Spleen (tissue), 11 donors: ENCODE results near the gene UGCG. TPM values are rescaled to one million over a fixed set of nuclear protein-coding genes. Genes with fewer than 3 reads are reported as not detected.

ENCODE experiments used
- DNase-seq: peaks from one replicate; pipeline ENCODE4 v3.0.0-alpha.2; 2020
- H3K27ac ChIP-seq, 8 donors: fragments of 200-600 bp; sonication (generic) in 7 of 8; 1 replicate in 4 of 8; 2 replicates in 4 of 8; pipeline versions ENCODE4 v1.5.0 to v1.8.0; 2016 to 2021; ENCODE audit warnings: inconsistent platforms in 4 of 8, mild to moderate bottlenecking in 4 of 8, moderate library complexity in 1 of 8
- H3K27me3 ChIP-seq, 7 donors: fragments of 200-600 bp; sonication (generic) in 6 of 7; replicated peaks in 1 of 7; 1 replicate in 4 of 7; 2 replicates in 3 of 7; pipeline versions ENCODE4 v1.5.0 to v1.8.0; 2016 to 2021; ENCODE audit warnings: inconsistent platforms in 3 of 7, mild to moderate bottlenecking in 1 of 7
- H3K36me3 ChIP-seq, 6 donors: fragments of 200-600 bp; sonication (generic) in 5 of 6; 1 replicate in 4 of 6; 2 replicates in 2 of 6; pipeline versions ENCODE4 v1.5.0 to v1.8.0; 2016 to 2021; ENCODE audit warnings: inconsistent platforms in 2 of 6
- H3K4me1 ChIP-seq, 6 donors: fragments of 200-600 bp; sonication (generic) in 5 of 6; 1 replicate in 3 of 6; 2 replicates in 3 of 6; pipeline versions ENCODE4 v1.5.0 to v1.8.0; 2016 to 2021; ENCODE audit warnings: inconsistent platforms in 3 of 6
- H3K4me3 ChIP-seq, 8 donors: fragments of 200-600 bp; sonication (generic) in 7 of 8; 1 replicate in 4 of 8; 2 replicates in 4 of 8; pipeline versions ENCODE4 v1.5.0 to v1.8.0; 2016 to 2021; ENCODE audit warnings: inconsistent platforms in 4 of 8, mild to moderate bottlenecking in 4 of 8, moderate library complexity in 2 of 8
- H3K9me3 ChIP-seq, 8 donors: fragments of 200-600 bp; sonication (generic) in 7 of 8; 1 replicate in 4 of 8; 2 replicates in 4 of 8; pipeline versions ENCODE4 v1.5.0 to v1.8.0; 2016 to 2021; ENCODE audit warnings: inconsistent platforms in 4 of 8
- CTCF ChIP-seq, 11 experiments: fragments of 200-600 bp in 7 of 11; fragments of 450-650 bp in 4 of 11; sonication (generic) in 4 of 11; IDR thresholded peaks in 8 of 11; conservative IDR thresholded peaks in 3 of 11; 1 replicate in 7 of 11; 2 replicates in 4 of 11; pipeline versions ENCODE4 v1.4.0 to v1.8.0; 2016 to 2021; ENCODE audit warnings: antibody characterized with exemption in 11 of 11, inconsistent platforms in 4 of 11, mild to moderate bottlenecking in 1 of 11
- POLR2A ChIP-seq, 3 donors: fragments of 450-650 bp; IDR thresholded peaks; one replicate each; pipeline ENCODE4 v1.5.1; 2017; ENCODE audit warnings: antibody characterized with exemption in 3 of 3, mild to moderate bottlenecking in 1 of 3
- POLR2AphosphoS5 ChIP-seq, 3 donors: sonication (generic); formaldehyde crosslinking; IDR thresholded peaks; one replicate each; pipeline ENCODE4 v1.5.1; 2017; ENCODE audit warnings: antibody characterized with exemption in 3 of 3
- WGBS, 5 donors: extraction: QIAGEN DNeasy Blood & Tissue Kit in 3 of 5; methylation state at CpG; one replicate each; pipeline versions ENCODE4 v1.1.5 to v1.1.7; 2013 to 2018; 5-methylcytosine and 5-hydroxymethylcytosine counted together
- intact Hi-C: fragments of 100-400 bp; cut with DNase I; formaldehyde crosslinking; loops from one replicate; pipeline ENCODE4 v1.15.0; 2023; ENCODE audit warnings: low total_unique reads
- polyA plus RNA-seq, 3 donors: library from polyadenylated mRNA; stranded (reverse); fragments of 200-250 nt; gene quantifications; one replicate each; pipeline ENCODE4 v1.2.1, GENCODE V29; 2013
- total RNA-seq, 7 donors: library from RNA; depleted of rRNA in 3 of 7; stranded (reverse); fragments of >200 nt in 3 of 7; fragmentation: NEBNext Ultra II Directional in 4 of 7; extraction: Animal tissue kit (Norgen Biotek cat#: 25700) in 4 of 7; gene quantifications; one replicate each; pipeline versions ENCODE4 v1.1.0 to v1.2.1, GENCODE V29; 2016 to 2021
- donor health status: healthy with polysubstance abuse.
- donor health status: DM: no; HTN: no; CAD: no; lungs with moderate emphysema.
- donor health status: DM: no; HTN: no; CAD: no.
- donor health status: Bipolar disorder and iron deficiency.
- donor health status: healthy.
- donor health status: DM: no; HTN: no; CAD: no.
- donor health status: DM: yes; HTN: yes; CAD: no.

Gene UGCG
- total and polyA plus RNA-seq, 10 donors = 18.1 to 178 (median 80.8) TPM

DNA sequence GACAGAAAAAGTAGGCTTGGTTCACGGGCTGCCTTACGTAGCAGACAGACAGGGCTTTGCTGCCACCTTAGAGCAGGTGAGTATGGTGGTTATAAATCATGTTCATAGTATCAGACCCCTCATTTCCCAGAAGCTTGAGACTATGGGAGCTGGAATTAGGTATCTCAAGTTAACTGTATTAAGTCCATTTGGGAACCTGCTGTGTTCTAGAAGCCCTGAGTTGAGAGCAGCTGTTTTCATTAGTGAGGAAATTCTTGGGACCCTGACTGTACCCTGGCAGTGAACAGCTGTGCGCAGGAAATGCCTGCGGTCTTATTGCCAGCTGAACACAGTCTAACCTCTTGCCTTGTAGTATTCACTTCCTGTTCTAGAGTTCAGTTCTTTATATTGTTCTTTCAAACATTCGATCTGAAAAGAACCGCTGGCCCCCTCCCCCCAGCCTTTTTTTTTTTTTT lies 29.8 kb downstream of the UGCG start:
- TF ChIP-seq POLR2A (IDR thresholded peaks at IDR 0.05) = no peak
- TF ChIP-seq POLR2AphosphoS5 (IDR thresholded peaks at IDR 0.05) = peak in 1 of 3 donors; percentile 92
- Histone ChIP-seq H3K4me1 (peaks cover 32 to 87% (median 64%) of the 10 kb centered on the region in 6 donors), H3K27me3 (no peaks in the 10 kb centered on the region), H3K4me3 (peak overlapping the region in 1 of 8 donors; percentile 36), H3K36me3 (peaks cover 0 to 87% (median 36%) of the 10 kb centered on the region in 6 donors), H3K9me3 (no peaks in the 10 kb centered on the region), H3K27ac (peak overlapping the region; percentile 62 to 89 (median 81))
- WGBS, 5 donors = 12 to 17% (median 13%) methylated on average over 6 of the region's 6 CpGs
- intact Hi-C loops = no loop called here
- peak; percentile 92 for DNase-seq

DNA sequence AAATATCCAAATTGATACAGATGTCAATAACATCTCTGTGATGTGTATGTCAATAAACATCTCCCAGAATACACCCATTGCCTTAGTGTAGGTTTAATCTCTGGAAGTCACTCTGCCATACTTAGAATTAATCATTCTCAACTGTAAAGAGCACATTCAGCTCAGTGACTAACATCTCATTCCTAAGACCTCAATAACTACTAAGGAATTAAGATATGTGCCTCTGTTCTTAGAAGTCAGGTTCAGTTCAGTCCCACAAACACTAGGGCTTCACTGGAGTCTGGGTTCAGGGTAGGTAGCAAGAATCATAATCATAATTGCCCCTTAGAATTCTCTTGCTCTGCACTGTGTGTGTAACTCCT lies 31.7 kb downstream of the UGCG start:
- H3K27me3 ChIP-seq = no peaks in the 10 kb centered on the region
- no peak for DNase-seq
- intact Hi-C loops = no loop called here
- H3K4me1 ChIP-seq = peaks cover 32 to 74% (median 51%) of the 10 kb centered on the region in 6 donors
- TF ChIP-seq POLR2A (IDR thresholded peaks at IDR 0.05) (no peak), POLR2AphosphoS5 (IDR thresholded peaks at IDR 0.05) (no peak)
- no peak overlapping the region for H3K4me3 ChIP-seq
- peaks cover 0 to 87% (median 53%) of the 10 kb centered on the region in 6 donors for H3K36me3 ChIP-seq
- no peaks in the 10 kb centered on the region for H3K9me3 ChIP-seq
- H3K27ac ChIP-seq = peak overlapping the region in 7 of 8 donors; percentile 3 to 89 (median 83)

DNA sequence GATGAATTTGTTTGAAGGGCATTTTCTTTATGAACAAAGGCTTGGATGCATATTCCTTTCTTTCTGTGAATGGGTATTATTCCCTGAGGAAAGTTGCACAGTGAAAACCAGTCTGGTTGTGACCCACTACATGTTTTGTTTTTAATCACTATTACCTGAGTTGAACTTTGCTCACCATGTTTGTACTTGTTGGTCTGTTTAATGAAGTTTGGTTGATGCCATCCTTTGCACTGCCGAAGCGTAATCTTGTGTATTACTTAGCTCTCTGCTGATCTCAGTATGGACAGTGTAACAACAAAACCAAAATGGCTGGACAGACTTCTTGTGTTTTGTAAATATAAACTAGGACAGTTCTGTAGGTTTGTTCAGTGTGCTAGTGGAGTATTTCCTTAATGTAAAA lies 38.1 kb downstream of the UGCG start:
- no peaks in the 10 kb centered on the region for H3K9me3 ChIP-seq
- no peak for DNase-seq
- intact Hi-C loops = no loop called here
- H3K36me3 ChIP-seq = peaks cover 0 to 69% (median 54%) of the 10 kb centered on the region in 6 donors
- peak overlapping the region in 4 of 8 donors; percentile 81 to 86 (median 84) for H3K27ac ChIP-seq
- WGBS, 5 donors = 96 to 100% (median 100%) methylated on average over 2 of the region's 2 CpGs
- H3K4me1 ChIP-seq = peaks cover 24 to 62% (median 30%) of the 10 kb centered on the region in 6 donors
- H3K27me3 ChIP-seq = no peaks in the 10 kb centered on the region
- H3K4me3 ChIP-seq = no peak overlapping the region
- TF ChIP-seq POLR2AphosphoS5 (IDR thresholded peaks at IDR 0.05) = no peak
- no peak for TF ChIP-seq POLR2A (IDR thresholded peaks at IDR 0.05)
- no peak for TF ChIP-seq CTCF (IDR thresholded peaks at IDR 0.05 in 8 of 11, conservative IDR thresholded peaks at IDR 0.05 in 3 of 11)

- TF ChIP-seq POLR2AphosphoS5 (IDR thresholded peaks at IDR 0.05) = no peak
- no peak for TF ChIP-seq CTCF (IDR thresholded peaks at IDR 0.05 in 8 of 11, conservative IDR thresholded peaks at IDR 0.05 in 3 of 11)
- TF ChIP-seq POLR2A (IDR thresholded peaks at IDR 0.05) = no peak
- H3K4me3 ChIP-seq = no peak overlapping the region
Measured at GRCh38 chr9:111936391-111936790, 39.8 kb downstream of the UGCG start.

DNA sequence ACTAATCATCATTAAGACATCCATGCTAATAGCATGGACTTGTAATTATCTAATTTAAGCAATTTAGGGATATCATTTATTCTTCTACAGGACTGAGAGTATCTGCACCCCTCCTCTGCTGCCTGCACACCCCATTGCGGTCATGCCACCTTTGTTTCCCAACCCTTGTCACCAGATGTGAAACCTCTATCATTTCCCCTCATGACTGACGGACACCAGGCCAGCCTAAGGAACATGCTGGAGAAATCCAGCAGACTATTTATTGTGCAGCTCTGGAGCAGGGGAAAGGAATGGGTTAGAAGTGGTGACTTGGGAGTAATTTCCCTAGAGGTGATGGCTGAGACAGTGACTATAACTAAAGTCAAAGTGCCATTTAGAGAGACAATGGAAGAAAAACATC lies 40.7 kb downstream of the UGCG start:
- H3K4me1 ChIP-seq = peaks cover 24 to 58% (median 28%) of the 10 kb centered on the region in 6 donors

More at GRCh38 chr9:111936391-111936790, 39.8 kb downstream of the UGCG start:
- DNase-seq = no peak
- Histone ChIP-seq H3K27me3 (no peaks in the 10 kb centered on the region), H3K9me3 (no peaks in the 10 kb centered on the region), H3K27ac (peak overlapping the region in 7 of 8 donors; percentile 80 to 86 (median 84)), H3K36me3 (peaks cover 0 to 52% (median 38%) of the 10 kb centered on the region in 6 donors), H3K4me1 (peaks cover 24 to 58% (median 28%) of the 10 kb centered on the region in 6 donors)
- intact Hi-C loops = no loop called here
- WGBS, 5 donors = 86 to 99% (median 94%) methylated on average over 2 of the region's 2 CpGs

More for the DNA sequence above, 40.7 kb downstream of the UGCG start:
- H3K9me3 ChIP-seq = no peaks in the 10 kb centered on the region
- peaks cover 0 to 43% (median 29%) of the 10 kb centered on the region in 6 donors for H3K36me3 ChIP-seq
- intact Hi-C loops = no loop called here
- 44 to 92% (median 62%) methylated on average over 2 of the region's 2 CpGs for WGBS, 5 donors
- H3K27ac ChIP-seq = peak overlapping the region; percentile 49 to 86 (median 83)
- TF ChIP-seq POLR2A (IDR thresholded peaks at IDR 0.05) = no peak
- peak in 1 of 3 donors; percentile 19 for TF ChIP-seq POLR2AphosphoS5 (IDR thresholded peaks at IDR 0.05)
- DNase-seq = no peak
- H3K4me3 ChIP-seq = peak overlapping the region in 1 of 8 donors; percentile 40
- H3K27me3 ChIP-seq = no peaks in the 10 kb centered on the region
